Ovary (tissue), 10 donors: ENCODE results near the gene GPC6. TPM values are rescaled to one million over a fixed set of nuclear protein-coding genes. Genes with fewer than 3 reads are reported as not detected.
A peak's percentile ranks its signal among the peaks of the same experiment; 100 is the strongest.

ENCODE experiments used
- DNase-seq, 5 donors: peaks; one replicate each; pipeline ENCODE4 v3.0.0-alpha.2; 2019 to 2020
- H3K27ac ChIP-seq, 2 donors: fragments of 200-600 bp; one replicate each; pipeline versions ENCODE4 v1.5.1 to v1.8.0; 2019 to 2022
- H3K27me3 ChIP-seq: fragments of 200-600 bp; one replicate; pipeline ENCODE4 v1.8.0; 2022
- H3K36me3 ChIP-seq: fragments of 200-600 bp; sonication (generic); one replicate; pipeline ENCODE4 v1.5.1; 2019
- H3K4me1 ChIP-seq: one replicate; pipeline ENCODE4 v1.8.1; 2013; ENCODE audit warnings: mild to moderate bottlenecking, moderate library complexity; ENCODE audit not compliant: insufficient read depth
- H3K4me3 ChIP-seq: fragments of 200-600 bp; sonication (generic); one replicate; pipeline ENCODE4 v1.5.1; 2017
- H3K9me3 ChIP-seq, 2 donors: fragments of 200-600 bp in 1 of 2; sonication (generic) in 1 of 2; one replicate each; pipeline versions ENCODE4 v1.5.1 to v1.8.1; 2013 to 2019; ENCODE audit warnings: mild to moderate bottlenecking in 1 of 2, moderate library complexity in 1 of 2
- EP300 ChIP-seq: sonication (generic); formaldehyde crosslinking; IDR thresholded peaks from one replicate; pipeline ENCODE4 v1.6.1; 2017; ENCODE audit warnings: antibody characterized with exemption
- POLR2A ChIP-seq: fragments of 450-650 bp; IDR thresholded peaks from one replicate; pipeline ENCODE4 v1.6.1; 2017; ENCODE audit warnings: antibody characterized with exemption, mild to moderate bottlenecking, moderate library complexity
- WGBS, 3 donors: extraction: QIAGEN DNeasy Blood & Tissue Kit in 1 of 3; methylation state at CpG; one replicate each; pipeline versions ENCODE4 v1.1.5 to v1.1.7; 2013 to 2017; 5-methylcytosine and 5-hydroxymethylcytosine counted together
- intact Hi-C, 4 donors: fragments of 100-400 bp; cut with DNase I; formaldehyde crosslinking; loops; one replicate each; pipeline versions ENCODE4 v1.11.0 to v1.15.1; 2022 to 2023
- long read RNA-seq, 3 donors: library from polyadenylated mRNA in 2 of 3; unstranded in 2 of 3; transcript quantifications; one replicate each; pipeline ENCODE4 v2.0.0 and lab custom pipeline, GENCODE V29; 2021 to 2026
- polyA plus RNA-seq, 2 donors: library from polyadenylated mRNA; stranded (reverse); fragments of 200-250 nt in 1 of 2; fragments of 350-450 nt in 1 of 2; fragmentation: Illumina TruSeq in 1 of 2; extraction: RNeasy Lipid Tissue Mini Kit (QIAGEN cat#74804) in 1 of 2; gene quantifications; one replicate each; pipeline ENCODE4 v1.2.3, GENCODE V29; 2013 to 2014
- total RNA-seq, 7 donors: library from RNA; depleted of rRNA in 2 of 7; stranded (reverse); fragments of >200 nt in 2 of 7; fragmentation: NEBNext Ultra II Directional in 3 of 7; extraction: Animal tissue kit (Norgen Biotek cat#: 25700) in 3 of 7; gene quantifications; one replicate each; pipeline versions ENCODE4 v1.1.0 to v1.2.4, GENCODE V29; 2016 to 2023
- TF ChIP-seq, protein P1 (sequence below), 3 donors: fragments of 450-650 bp in 2 of 3; fragments of 200-600 bp in 1 of 3; IDR thresholded peaks; one replicate each; pipeline versions ENCODE4 v1.5.1 to v1.8.0; 2016 to 2022; ENCODE audit warnings: antibody characterized with exemption in 3 of 3, mild to moderate bottlenecking in 1 of 3
- donor health status: DM: no; HTN: no; CAD: no; lungs with moderate emphysema.
- donor health status: DM: no; HTN: no; CAD: no.
- donor health status: Bipolar disorder and iron deficiency.
- donor health status: DM: yes; HTN: yes; CAD: no.
- donor health status: DM: no; HTN: no; CAD: no.
- donor health status: DM: yes; HTN: yes; CAD: no.

The GPC6 gene
- 10 to 100 TPM in 5 of 7 donors, 1 to 10 TPM in 2; 4.3 to 22.3 (median 17.9) TPM for total RNA-seq
- polyA plus RNA-seq, result 10 to 100 TPM; 11.1 to 22.0 TPM
- long read RNA-seq, donor 1, partial matches to known transcripts, result 1 of 8 reads
- long read RNA-seq, donor 1, other reads (novel, unspliced or antisense), result 3 of 8 reads
- long read RNA-seq, donor 2, result 0 reads
- long read RNA-seq, donor 3, result 0 reads

GRCh38 chr13:93226623-93227279 lies at the start of gene GPC6:
Gene GPC6 (plus strand): TSS chr13:93226807.
- intact Hi-C loops, result loop anchor here in 1 of 4 donors (10.0 kb wide), 1 partner anchor 1138 kb away; no protein-coding TSS in a partner anchor
- peak within 1 kb of the TSS; percentile 50 for H3K4me3 ChIP-seq
- H3K27ac ChIP-seq, result peak within 1 kb of the TSS; percentile 76 to 94
- DNase-seq, result peak in 4 of 5 donors; percentile 40 to 70 (median 59)
- peaks cover 3% of the 10 kb centered on the region for H3K4me1 ChIP-seq
- WGBS, 3 donors, result 0 to 1% (median 0%) methylated on average over 31 of the region's 31 CpGs
- no peaks in the 10 kb centered on the region for H3K36me3 ChIP-seq
- TF ChIP-seq EP300 (no peak), POLR2A (peak; percentile 13)
- H3K9me3 ChIP-seq, result no peaks in the 10 kb centered on the region
- no peaks in the 10 kb centered on the region for H3K27me3 ChIP-seq

DNA sequence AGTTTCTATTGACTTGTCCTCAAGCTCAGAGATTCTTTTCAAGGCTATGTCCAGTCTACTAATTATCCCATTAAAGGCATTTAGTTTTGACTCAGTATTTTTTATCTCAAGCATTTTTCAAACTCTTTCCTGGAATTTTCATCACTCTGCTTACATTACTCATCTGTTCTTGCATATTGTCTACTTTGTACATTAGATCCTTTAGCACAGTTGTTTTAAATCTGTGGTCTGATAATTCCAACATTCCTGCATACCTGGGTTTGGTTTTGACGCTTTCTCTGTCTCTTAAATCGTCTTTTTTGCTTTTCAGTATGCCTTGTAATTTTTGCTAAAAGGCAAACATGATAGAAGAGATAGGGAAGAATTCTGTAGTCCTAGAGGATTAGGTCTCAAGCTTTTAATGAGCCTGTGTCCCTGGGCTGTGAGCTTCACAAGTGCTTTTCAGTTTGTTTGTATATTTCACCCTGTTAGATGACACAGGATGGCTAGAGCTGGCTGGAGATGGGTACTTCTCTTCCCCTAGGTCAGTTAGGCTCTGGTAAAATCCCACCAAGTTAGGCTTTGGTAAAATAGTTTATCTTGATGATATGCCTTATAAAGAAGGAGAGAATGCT lies 46.1 kb upstream of the GPC6 start:
- H3K27me3 ChIP-seq, result no peaks in the 10 kb centered on the region
- WGBS, 3 donors, result 11 to 22% (median 13%) methylated on average over 2 of the region's 2 CpGs
- no peaks in the 10 kb centered on the region for H3K36me3 ChIP-seq
- intact Hi-C loops, result no loop called here
- no peak overlapping the region for H3K27ac ChIP-seq
- DNase-seq, result no peak
- H3K4me3 ChIP-seq, result no peak overlapping the region
- TF ChIP-seq POLR2A (no peak), EP300 (no peak)
- TF ChIP-seq, protein P1, sequence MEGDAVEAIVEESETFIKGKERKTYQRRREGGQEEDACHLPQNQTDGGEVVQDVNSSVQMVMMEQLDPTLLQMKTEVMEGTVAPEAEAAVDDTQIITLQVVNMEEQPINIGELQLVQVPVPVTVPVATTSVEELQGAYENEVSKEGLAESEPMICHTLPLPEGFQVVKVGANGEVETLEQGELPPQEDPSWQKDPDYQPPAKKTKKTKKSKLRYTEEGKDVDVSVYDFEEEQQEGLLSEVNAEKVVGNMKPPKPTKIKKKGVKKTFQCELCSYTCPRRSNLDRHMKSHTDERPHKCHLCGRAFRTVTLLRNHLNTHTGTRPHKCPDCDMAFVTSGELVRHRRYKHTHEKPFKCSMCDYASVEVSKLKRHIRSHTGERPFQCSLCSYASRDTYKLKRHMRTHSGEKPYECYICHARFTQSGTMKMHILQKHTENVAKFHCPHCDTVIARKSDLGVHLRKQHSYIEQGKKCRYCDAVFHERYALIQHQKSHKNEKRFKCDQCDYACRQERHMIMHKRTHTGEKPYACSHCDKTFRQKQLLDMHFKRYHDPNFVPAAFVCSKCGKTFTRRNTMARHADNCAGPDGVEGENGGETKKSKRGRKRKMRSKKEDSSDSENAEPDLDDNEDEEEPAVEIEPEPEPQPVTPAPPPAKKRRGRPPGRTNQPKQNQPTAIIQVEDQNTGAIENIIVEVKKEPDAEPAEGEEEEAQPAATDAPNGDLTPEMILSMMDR (IDR thresholded peaks at IDR 0.05), result no peak
- no peaks in the 10 kb centered on the region for H3K9me3 ChIP-seq
- no peaks in the 10 kb centered on the region for H3K4me1 ChIP-seq

GRCh38 chr13:93182406-93182805 lies 44.2 kb upstream of the GPC6 start:
- DNase-seq, result no peak
- no peak overlapping the region for H3K4me3 ChIP-seq
- no peak for TF ChIP-seq POLR2A
- no peak for TF ChIP-seq EP300
- TF ChIP-seq, protein P1 (IDR thresholded peaks at IDR 0.05), result no peak
- H3K9me3 ChIP-seq, result no peaks in the 10 kb centered on the region
- H3K27me3 ChIP-seq, result no peaks in the 10 kb centered on the region
- WGBS, 3 donors, result 81 to 90% (median 89%) methylated on average over 3 of the region's 3 CpGs
- intact Hi-C loops, result no loop called here
- H3K27ac ChIP-seq, result no peak overlapping the region
- H3K4me1 ChIP-seq, result no peaks in the 10 kb centered on the region
- H3K36me3 ChIP-seq, result no peaks in the 10 kb centered on the region

DNA sequence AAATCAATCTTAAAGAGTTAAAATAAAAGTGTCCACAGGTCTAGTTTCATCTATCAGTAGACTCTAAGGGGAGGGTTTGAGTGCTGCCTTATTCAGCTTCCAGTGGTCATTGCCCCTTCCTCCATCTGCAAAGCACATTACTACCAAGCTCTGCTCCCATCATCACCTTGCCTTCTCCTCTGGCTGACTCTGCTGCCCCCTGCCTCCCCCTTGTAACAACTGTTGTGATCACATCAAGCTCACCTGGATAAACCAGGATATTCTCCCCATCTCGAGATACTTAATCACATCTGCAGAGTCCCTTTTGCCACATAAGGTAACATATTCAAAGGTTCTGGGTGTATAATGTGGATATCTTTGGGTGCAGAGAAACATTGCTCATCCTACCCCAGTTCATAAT lies 43.3 kb upstream of the GPC6 start:
- no peaks in the 10 kb centered on the region for H3K9me3 ChIP-seq
- no peaks in the 10 kb centered on the region for H3K36me3 ChIP-seq
- DNase-seq, result no peak
- no peak for TF ChIP-seq EP300
- TF ChIP-seq, protein P1 (IDR thresholded peaks at IDR 0.05), result no peak
- TF ChIP-seq POLR2A, result no peak
- H3K4me3 ChIP-seq, result no peak overlapping the region
- intact Hi-C loops, result no loop called here
- H3K27ac ChIP-seq, result no peak overlapping the region
- no peaks in the 10 kb centered on the region for H3K27me3 ChIP-seq
- no peaks in the 10 kb centered on the region for H3K4me1 ChIP-seq
- WGBS, 3 donors, result 90 to 94% (median 92%) methylated on average over 1 of the region's 1 CpG

DNA sequence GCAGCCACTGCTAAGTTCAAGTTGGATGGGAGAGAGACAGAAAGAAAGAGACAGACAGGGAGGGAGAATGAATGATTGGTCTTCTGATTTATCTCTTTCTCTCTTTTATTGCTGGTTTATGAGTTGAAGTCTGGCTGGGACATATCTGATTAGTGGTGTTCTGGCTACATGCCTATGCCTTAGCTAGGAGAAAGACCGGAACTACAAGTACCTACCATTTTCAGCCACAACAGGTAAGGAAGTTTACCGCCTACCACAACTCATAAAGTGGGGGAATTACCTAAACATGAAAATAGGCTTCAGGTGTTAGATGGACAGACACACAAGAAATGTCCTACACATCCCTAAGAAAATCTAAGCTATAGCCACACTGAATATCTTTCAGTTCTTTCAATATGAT lies 36.6 kb upstream of the GPC6 start:
- DNase-seq, result no peak
- 95 to 98% (median 97%) methylated on average over 2 of the region's 2 CpGs for WGBS, 3 donors
- intact Hi-C loops, result no loop called here
- Histone ChIP-seq H3K27ac (no peak overlapping the region), H3K9me3 (peaks cover 0 to 5% of the 10 kb centered on the region in 2 donors), H3K27me3 (no peaks in the 10 kb centered on the region), H3K36me3 (no peaks in the 10 kb centered on the region), H3K4me3 (no peak overlapping the region), H3K4me1 (no peaks in the 10 kb centered on the region)
- TF ChIP-seq, protein P1 (IDR thresholded peaks at IDR 0.05), result no peak
- TF ChIP-seq EP300 (no peak), POLR2A (no peak)
